ENCODE measurements around the gene TNFSF8. TPM values are rescaled to one million over a fixed set of nuclear protein-coding genes. Genes with fewer than 3 reads are reported as not detected.

The TNFSF8 gene
- total and polyA plus RNA-seq, 2 donors (not counting 3 experiments of a cell fraction or from before 2014, with no cell fraction given): not detected

DNA sequence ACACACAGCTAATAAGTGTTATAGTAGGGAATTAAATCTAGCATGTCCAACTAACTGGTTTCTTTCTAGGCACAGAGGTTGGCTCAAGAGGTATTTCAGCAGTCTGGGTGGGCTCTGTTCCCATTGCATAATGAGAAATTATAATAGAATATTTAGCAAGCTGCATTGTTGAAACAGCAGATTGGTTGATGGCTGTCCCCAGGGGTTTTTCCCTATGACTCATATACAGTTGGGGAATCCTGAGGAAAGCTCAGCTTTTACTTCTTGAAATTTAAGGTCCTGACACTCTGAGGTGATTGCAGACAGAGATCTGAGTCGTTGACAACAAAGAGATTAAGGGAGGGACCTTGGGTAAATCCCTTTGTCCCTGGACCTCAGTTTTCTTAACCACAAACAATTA lies 38.3 kb upstream of the TNFSF8 start:
- intact Hi-C loops (cut with micrococcal nuclease) (no loop called here), dilution Hi-C loops (cut with MboI; ENCODE audit: extremely low pct_ligation_motif_present, low sequenced_read_pairs) (no loop called here)
- Histone ChIP-seq H3K79me2 (ENCODE audit: control insufficient read depth, insufficient read depth, low read length) (no peaks in the 10 kb centered on the region), H3K9ac (replicated peaks; ENCODE audit: extremely low read depth, insufficient read depth, low read length) (no peak overlapping the region), H3K27ac (ENCODE audit: insufficient read depth, low read depth, low read length) (no peak overlapping the region), H3K4me2 (ENCODE audit: insufficient read depth, low read length) (no peak overlapping the region), H3K4me1 (ENCODE audit: control insufficient read depth, extremely low read depth, insufficient read depth, low read length) (no peaks in the 10 kb centered on the region), H3K27me3 (ENCODE audit: control insufficient read depth in 2 of 2, insufficient read depth in 2 of 2, low read length in 2 of 2) (no peaks in the 10 kb centered on the region), H3K9me1 (replicated peaks; ENCODE audit: control insufficient read depth, extremely low read depth, insufficient read depth, low read length) (no peaks in the 10 kb centered on the region), H4K20me1 (replicated peaks; ENCODE audit: control insufficient read depth, extremely low read depth, insufficient read depth, low read length) (no peaks in the 10 kb centered on the region), H3K36me3 (ENCODE audit: control insufficient read depth in 2 of 2, extremely low read depth in 1 of 2, insufficient read depth in 2 of 2, low read length in 2 of 2) (no peaks in the 10 kb centered on the region), H3K4me3 (replicated peaks in 1 of 3; ENCODE audit: insufficient read depth in 1 of 3, low read depth in 1 of 3, low read length in 3 of 3) (no peak overlapping the region), H3K9me3 (replicated peaks; ENCODE audit: control insufficient read depth, insufficient read depth, low read length) (no peaks in the 10 kb centered on the region), H2AFZ (ENCODE audit: low read depth, low read length) (no peak overlapping the region)
- FAIRE-seq (no peak), DNase-seq (ENCODE audit: low read depth, low spot score) (no peak)
- TF ChIP-seq GATA2 (IDR thresholded peaks at IDR 0.05; ENCODE audit: insufficient read depth, insufficient read length, low read depth, low read length): no peak
- no peak for TF ChIP-seq JUN (IDR thresholded peaks at IDR 0.05; ENCODE audit: borderline replicate concordance, insufficient read depth, insufficient read length, low read depth)
- TF ChIP-seq, protein P1, sequence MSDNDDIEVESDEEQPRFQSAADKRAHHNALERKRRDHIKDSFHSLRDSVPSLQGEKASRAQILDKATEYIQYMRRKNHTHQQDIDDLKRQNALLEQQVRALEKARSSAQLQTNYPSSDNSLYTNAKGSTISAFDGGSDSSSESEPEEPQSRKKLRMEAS (IDR thresholded peaks at IDR 0.05; ENCODE audit: insufficient read depth, insufficient read length): no peak
- CTCF ChIA-PET: no interaction called here
- no TSS peak for BruUV-seq (replicated peaks)
- POLR2A ChIA-PET: no interaction called here

DNA sequence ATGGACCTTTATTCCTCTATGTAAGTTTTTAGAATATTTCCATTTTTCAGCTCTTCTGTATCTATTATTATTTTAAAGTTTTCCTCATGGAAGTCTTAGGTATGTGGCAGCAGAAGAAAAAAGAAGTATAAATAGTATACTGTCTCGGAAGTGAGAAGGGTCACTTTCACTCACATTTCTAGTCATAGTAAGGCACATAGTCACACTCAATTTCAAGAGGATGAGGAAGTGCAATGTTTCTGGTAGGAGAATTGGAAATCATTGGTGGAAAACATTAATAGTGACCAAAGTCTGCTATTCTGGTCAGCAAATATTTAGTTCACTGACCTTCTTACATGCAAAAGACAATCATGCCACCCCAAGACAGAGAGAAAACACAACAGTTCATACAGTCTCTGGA lies 35.2 kb upstream of the TNFSF8 start:
- Histone ChIP-seq H3K79me2 (ENCODE audit: control insufficient read depth, insufficient read depth, low read length) (no peaks in the 10 kb centered on the region), H3K9ac (replicated peaks; ENCODE audit: extremely low read depth, insufficient read depth, low read length) (no peak overlapping the region), H3K4me2 (ENCODE audit: insufficient read depth, low read length) (no peak overlapping the region), H2AFZ (ENCODE audit: low read depth, low read length) (no peak overlapping the region), H3K9me3 (replicated peaks; ENCODE audit: control insufficient read depth, insufficient read depth, low read length) (no peaks in the 10 kb centered on the region), H3K36me3 (ENCODE audit: control insufficient read depth in 2 of 2, extremely low read depth in 1 of 2, insufficient read depth in 2 of 2, low read length in 2 of 2) (no peaks in the 10 kb centered on the region), H3K9me1 (replicated peaks; ENCODE audit: control insufficient read depth, extremely low read depth, insufficient read depth, low read length) (no peaks in the 10 kb centered on the region), H3K27ac (ENCODE audit: insufficient read depth, low read depth, low read length) (no peak overlapping the region), H3K27me3 (ENCODE audit: control insufficient read depth in 2 of 2, insufficient read depth in 2 of 2, low read length in 2 of 2) (no peaks in the 10 kb centered on the region), H3K4me1 (ENCODE audit: control insufficient read depth, extremely low read depth, insufficient read depth, low read length) (no peaks in the 10 kb centered on the region), H4K20me1 (replicated peaks; ENCODE audit: control insufficient read depth, extremely low read depth, insufficient read depth, low read length) (no peaks in the 10 kb centered on the region), H3K4me3 (replicated peaks in 1 of 3; ENCODE audit: insufficient read depth in 1 of 3, low read depth in 1 of 3, low read length in 3 of 3) (no peak overlapping the region)
- BruUV-seq (replicated peaks): no TSS peak
- ChIA-PET POLR2A (no interaction called here), CTCF (no interaction called here)
- DNase-seq (ENCODE audit: low read depth, low spot score) (no peak), FAIRE-seq (no peak)
- dilution Hi-C loops (cut with MboI; ENCODE audit: extremely low pct_ligation_motif_present, low sequenced_read_pairs): no loop called here
- TF ChIP-seq EZH2 (IDR thresholded peaks at IDR 0.05; ENCODE audit: borderline replicate concordance, low read depth, low read length, severe bottlenecking) (no peak), FOS (IDR thresholded peaks at IDR 0.05; ENCODE audit: borderline replicate concordance, insufficient read depth, low read length) (no peak), MYC (IDR thresholded peaks at IDR 0.05; ENCODE audit: low read depth, low read length) (no peak), GATA2 (IDR thresholded peaks at IDR 0.05; ENCODE audit: insufficient read depth, insufficient read length, low read depth, low read length) (no peak), POLR2A (IDR thresholded peaks at IDR 0.05; ENCODE audit: low read depth, low read length) (no peak), JUN (IDR thresholded peaks at IDR 0.05; ENCODE audit: borderline replicate concordance, insufficient read depth, insufficient read length, low read depth) (no peak), POLR2AphosphoS5 (IDR thresholded peaks at IDR 0.05; ENCODE audit: insufficient read depth, low read depth, low read length) (no peak)
- TF ChIP-seq, protein P1 (IDR thresholded peaks at IDR 0.05; ENCODE audit: insufficient read depth, insufficient read length): no peak
- TF ChIP-seq, protein P2, sequence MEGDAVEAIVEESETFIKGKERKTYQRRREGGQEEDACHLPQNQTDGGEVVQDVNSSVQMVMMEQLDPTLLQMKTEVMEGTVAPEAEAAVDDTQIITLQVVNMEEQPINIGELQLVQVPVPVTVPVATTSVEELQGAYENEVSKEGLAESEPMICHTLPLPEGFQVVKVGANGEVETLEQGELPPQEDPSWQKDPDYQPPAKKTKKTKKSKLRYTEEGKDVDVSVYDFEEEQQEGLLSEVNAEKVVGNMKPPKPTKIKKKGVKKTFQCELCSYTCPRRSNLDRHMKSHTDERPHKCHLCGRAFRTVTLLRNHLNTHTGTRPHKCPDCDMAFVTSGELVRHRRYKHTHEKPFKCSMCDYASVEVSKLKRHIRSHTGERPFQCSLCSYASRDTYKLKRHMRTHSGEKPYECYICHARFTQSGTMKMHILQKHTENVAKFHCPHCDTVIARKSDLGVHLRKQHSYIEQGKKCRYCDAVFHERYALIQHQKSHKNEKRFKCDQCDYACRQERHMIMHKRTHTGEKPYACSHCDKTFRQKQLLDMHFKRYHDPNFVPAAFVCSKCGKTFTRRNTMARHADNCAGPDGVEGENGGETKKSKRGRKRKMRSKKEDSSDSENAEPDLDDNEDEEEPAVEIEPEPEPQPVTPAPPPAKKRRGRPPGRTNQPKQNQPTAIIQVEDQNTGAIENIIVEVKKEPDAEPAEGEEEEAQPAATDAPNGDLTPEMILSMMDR (IDR thresholded peaks at IDR 0.05; ENCODE audit: extremely low read depth in 1 of 2, insufficient read depth in 1 of 2, low read depth in 1 of 2, low read length in 2 of 2): no peak
- intact Hi-C loops (cut with micrococcal nuclease): no loop called here
